ENCODE data around the gene SV2A. TPM values are rescaled to one million over a fixed set of nuclear protein-coding genes. Genes with fewer than 3 reads are reported as not detected.

The SV2A gene
- total and polyA plus RNA-seq, 2 donors (not counting 1 experiment from before 2014, with no cell fraction given): 0.07 to 0.24 TPM

Other genes starting within 250 kb of the SV2A start
- not detected in 2 replicates for gene FCGR1A, start 135.2 kb downstream of the SV2A start, total RNA-seq
- gene FCGR1A, start 135.2 kb downstream of the SV2A start, polyA plus RNA-seq: 0.10 TPM in 1 of 2 replicates, not detected in the other
- 15.9 and 16.7 TPM in 2 replicates for gene BOLA1, start 18.3 kb downstream of the SV2A start, total RNA-seq
- gene BOLA1, start 18.3 kb downstream of the SV2A start, polyA plus RNA-seq: 6.9 and 15.0 TPM in 2 replicates
- gene SF3B4, start 10.0 kb upstream of the SV2A start, total RNA-seq: 59.7 and 60.1 TPM in 2 replicates
- 22.6 and 26.1 TPM in 2 replicates for gene SF3B4, start 10.0 kb upstream of the SV2A start, polyA plus RNA-seq
- gene MTMR11, start 19.0 kb upstream of the SV2A start, total RNA-seq: 0.15 TPM in 1 of 2 replicates, not detected in the other
- 0.74 and 0.91 TPM in 2 replicates for gene MTMR11, start 19.0 kb upstream of the SV2A start, polyA plus RNA-seq
- gene OTUD7B, start 92.9 kb upstream of the SV2A start, total RNA-seq: 3.3 and 4.1 TPM in 2 replicates
- gene OTUD7B, start 92.9 kb upstream of the SV2A start, polyA plus RNA-seq: 0.25 and 0.40 TPM in 2 replicates
- 49.1 and 50.0 TPM in 2 replicates for gene VPS45, start 149.9 kb upstream of the SV2A start, total RNA-seq
- gene VPS45, start 149.9 kb upstream of the SV2A start, polyA plus RNA-seq: 23.4 TPM in 2 replicates
- gene PLEKHO1, start 232.1 kb upstream of the SV2A start, total RNA-seq: 182 and 186 TPM in 2 replicates
- gene PLEKHO1, start 232.1 kb upstream of the SV2A start, polyA plus RNA-seq: 111 and 129 TPM in 2 replicates

Measured in B cell (primary cell).